Subcutaneous abdominal adipose tissue (tissue), 5 donors: ENCODE data around the gene TTC9B.
A peak's percentile ranks its signal among the peaks of the same experiment; 100 is the strongest.

Source experiments
- H3K27ac ChIP-seq: one replicate; pipeline ENCODE4 v1.7.0; 2013; ENCODE audit warnings: low read depth, mild to moderate bottlenecking, inconsistent platforms, low read length, moderate library complexity
- H3K27me3 ChIP-seq, 5 donors: one replicate each; pipeline ENCODE4 v1.7.0; 2013; ENCODE audit warnings: low read length in 5 of 5, inconsistent platforms in 1 of 5; ENCODE audit not compliant: control insufficient read depth in 5 of 5, insufficient read depth in 4 of 5
- H3K36me3 ChIP-seq, 5 donors: one replicate each; pipeline ENCODE4 v1.7.0; 2013; ENCODE audit warnings: low read length in 5 of 5; ENCODE audit not compliant: control insufficient read depth in 5 of 5, insufficient read depth in 5 of 5
- H3K4me1 ChIP-seq, 5 donors: one replicate each; pipeline ENCODE4 v1.7.0; 2013; ENCODE audit warnings: low read length in 5 of 5, mild to moderate bottlenecking in 3 of 5, moderate library complexity in 1 of 5; ENCODE audit not compliant: control insufficient read depth in 5 of 5, insufficient read depth in 5 of 5
- H3K4me3 ChIP-seq, 5 donors: one replicate each; pipeline ENCODE4 v1.7.0; 2013; ENCODE audit warnings: low read length in 5 of 5, low read depth in 1 of 5
- H3K9ac ChIP-seq, 5 donors: one replicate each; pipeline ENCODE4 v1.7.0; 2013; ENCODE audit warnings: low read length in 5 of 5, mild to moderate bottlenecking in 4 of 5, moderate library complexity in 3 of 5
- H3K9me3 ChIP-seq, 5 donors: one replicate each; pipeline ENCODE4 v1.7.0; 2013; ENCODE audit warnings: low read length in 5 of 5; ENCODE audit not compliant: control insufficient read depth in 5 of 5
- donor health status: healthy.
- donor health status: healthy.
- donor health status: healthy.
- donor health status: healthy.
- donor health status: healthy.

Gene TTC9B

DNA sequence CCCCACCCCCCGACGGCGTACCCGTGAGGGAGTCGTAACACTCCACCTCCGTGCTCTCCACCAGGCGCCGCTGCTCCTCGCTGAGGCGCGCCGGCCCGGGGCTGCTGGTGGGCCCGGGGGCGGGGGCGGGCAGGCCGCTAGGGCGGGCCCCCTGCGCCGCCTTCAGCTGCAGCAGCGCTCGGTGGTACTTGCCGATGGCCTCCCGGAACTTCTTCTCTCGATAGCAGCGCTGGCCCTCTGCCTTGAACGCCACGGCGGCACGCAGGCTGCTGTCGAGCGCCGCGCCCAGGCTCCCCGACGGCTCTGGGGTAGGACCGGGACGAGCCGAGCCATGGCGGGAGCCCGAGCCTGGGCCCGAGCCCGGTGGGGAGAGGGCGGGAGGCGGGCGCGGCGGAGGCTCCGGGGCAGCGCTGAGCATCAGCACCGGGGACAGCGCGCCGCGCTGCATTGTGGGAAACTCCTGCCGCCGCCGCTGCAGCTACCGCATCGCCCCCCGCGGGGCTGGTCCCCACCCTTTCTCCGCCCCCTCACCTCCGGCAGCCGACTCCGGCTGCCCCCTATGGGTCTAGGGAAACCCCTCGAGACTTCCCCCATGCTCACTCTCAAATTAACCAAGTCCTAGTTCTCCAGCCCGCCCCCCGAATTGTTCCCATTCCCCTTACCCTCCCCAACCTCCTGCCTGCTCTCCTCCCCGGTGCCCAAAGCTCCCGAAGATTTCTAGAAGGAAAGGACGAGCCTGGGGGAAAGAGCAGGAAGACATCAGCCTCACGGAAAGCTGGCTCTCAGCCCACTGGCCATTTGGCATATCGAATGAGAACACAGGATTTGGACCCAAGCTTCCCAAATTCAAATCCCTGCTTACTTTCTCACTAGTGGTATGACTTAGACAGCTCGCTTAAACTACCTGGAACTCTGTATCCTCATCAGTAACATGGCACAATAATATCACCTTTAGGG, at the start of gene TTC9B:
Gene TTC9B, minus strand, starts transcription at position 451 of the 957 bp plus-strand sequence. Its CDS starts 3 bp downstream, at position 448.
- H3K4me1 ChIP-seq = peaks cover 0 to 16% (median 6%) of the 10 kb centered on the region in 5 donors
- peaks cover 0 to 8% (median 1%) of the 10 kb centered on the region in 5 donors for H3K36me3 ChIP-seq
- no peaks in the 10 kb centered on the region for H3K9me3 ChIP-seq
- H3K27me3 ChIP-seq = peaks cover 17 to 33% (median 24%) of the 10 kb centered on the region in 5 donors
- H3K4me3 ChIP-seq = peak within 1 kb of the TSS in 1 of 5 donors; percentile 22
- H3K27ac ChIP-seq = no peak within 1 kb of the TSS
- no peak within 1 kb of the TSS for H3K9ac ChIP-seq

DNA sequence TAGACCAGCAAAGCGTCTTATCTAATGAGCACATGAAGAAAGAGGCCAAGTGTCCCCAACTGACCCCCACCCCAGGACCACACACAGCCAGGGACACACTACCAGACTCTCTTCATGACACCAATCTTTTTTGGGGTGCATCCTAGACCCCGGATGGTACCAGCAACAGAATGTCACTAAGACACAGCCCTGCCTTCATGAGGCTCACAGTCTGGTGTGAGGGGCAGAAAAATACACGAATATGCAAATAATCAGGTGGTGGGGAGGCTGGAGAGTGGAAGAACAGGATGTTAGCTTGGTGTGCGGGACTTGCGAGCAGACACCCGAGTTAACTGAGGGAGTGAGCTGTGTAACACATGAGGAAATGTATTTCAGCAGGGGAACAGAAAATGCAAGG, 49.4 kb upstream of the TTC9B start:
- no peaks in the 10 kb centered on the region for H3K27me3 ChIP-seq
- H3K27ac ChIP-seq = peak overlapping the region; percentile 82
- H3K4me1 ChIP-seq = peaks cover 5 to 64% (median 50%) of the 10 kb centered on the region in 5 donors
- H3K4me3 ChIP-seq = peak overlapping the region; percentile 44 to 61 (median 60)
- peaks cover 0 to 58% (median 38%) of the 10 kb centered on the region in 5 donors for H3K36me3 ChIP-seq
- H3K9ac ChIP-seq = peak overlapping the region in 4 of 5 donors; percentile 23 to 77 (median 69)
- no peaks in the 10 kb centered on the region for H3K9me3 ChIP-seq

DNA sequence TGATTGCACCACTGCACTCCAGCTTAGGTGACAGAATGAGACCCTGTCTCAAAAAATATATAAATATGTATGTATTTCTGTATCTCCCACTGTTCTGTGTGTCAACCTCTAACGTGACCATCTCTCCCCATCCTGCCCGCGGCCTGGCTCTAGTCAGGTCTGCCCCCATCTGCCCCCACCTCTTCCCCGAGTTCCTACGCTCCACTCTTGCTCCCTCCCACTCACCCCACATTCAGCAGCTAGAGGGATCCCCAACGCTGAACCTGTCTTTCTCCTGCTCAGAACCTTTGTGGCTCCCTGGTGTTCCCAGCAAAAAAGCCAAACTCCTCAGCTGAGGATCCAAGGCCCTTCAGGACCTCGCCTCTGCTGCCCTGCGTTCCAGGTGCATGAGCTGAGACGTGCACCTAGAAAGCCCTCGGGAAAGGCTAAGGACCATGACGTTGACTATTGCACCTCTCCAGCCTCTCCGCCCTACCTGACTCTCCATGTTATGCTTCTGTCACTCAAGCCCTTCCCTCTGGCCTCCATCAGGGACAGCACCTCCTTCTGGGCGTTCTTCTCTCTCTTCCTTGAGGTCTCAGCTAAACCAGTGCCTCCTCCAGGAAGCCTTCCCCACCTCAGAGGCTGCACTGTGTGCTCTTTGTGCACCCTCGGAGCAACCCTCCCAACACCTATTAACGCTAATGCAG, 48.9 kb upstream of the TTC9B start:
- Histone ChIP-seq H3K4me1 (peaks cover 5 to 64% (median 50%) of the 10 kb centered on the region in 5 donors), H3K4me3 (peak overlapping the region; percentile 44 to 61 (median 60)), H3K9ac (peak overlapping the region in 3 of 5 donors; percentile 13 to 73 (median 58)), H3K27ac (peak overlapping the region; percentile 82), H3K27me3 (no peaks in the 10 kb centered on the region), H3K36me3 (peaks cover 0 to 58% (median 38%) of the 10 kb centered on the region in 5 donors), H3K9me3 (no peaks in the 10 kb centered on the region)

GRCh38 chr19:40266119-40266518, 47.9 kb upstream of the TTC9B start:
- H3K4me1 ChIP-seq = peaks cover 5 to 64% (median 50%) of the 10 kb centered on the region in 5 donors
- peak overlapping the region in 2 of 5 donors; percentile 25 to 58 for H3K9ac ChIP-seq
- no peaks in the 10 kb centered on the region for H3K9me3 ChIP-seq
- H3K36me3 ChIP-seq = peaks cover 0 to 56% (median 37%) of the 10 kb centered on the region in 5 donors
- peak overlapping the region; percentile 82 for H3K27ac ChIP-seq
- H3K4me3 ChIP-seq = peak overlapping the region in 3 of 5 donors; percentile 20 to 43 (median 31)
- H3K27me3 ChIP-seq = no peaks in the 10 kb centered on the region

GRCh38 chr19:40265763-40266099, 47.5 kb upstream of the TTC9B start:
- H3K27me3 ChIP-seq = no peaks in the 10 kb centered on the region
- H3K9ac ChIP-seq = peak overlapping the region in 2 of 5 donors; percentile 25 to 58
- H3K9me3 ChIP-seq = no peaks in the 10 kb centered on the region
- peaks cover 5 to 64% (median 53%) of the 10 kb centered on the region in 5 donors for H3K4me1 ChIP-seq
- peak overlapping the region; percentile 82 for H3K27ac ChIP-seq
- H3K36me3 ChIP-seq = peaks cover 0 to 54% (median 37%) of the 10 kb centered on the region in 5 donors
- peak overlapping the region in 4 of 5 donors; percentile 2 to 43 (median 24) for H3K4me3 ChIP-seq

DNA sequence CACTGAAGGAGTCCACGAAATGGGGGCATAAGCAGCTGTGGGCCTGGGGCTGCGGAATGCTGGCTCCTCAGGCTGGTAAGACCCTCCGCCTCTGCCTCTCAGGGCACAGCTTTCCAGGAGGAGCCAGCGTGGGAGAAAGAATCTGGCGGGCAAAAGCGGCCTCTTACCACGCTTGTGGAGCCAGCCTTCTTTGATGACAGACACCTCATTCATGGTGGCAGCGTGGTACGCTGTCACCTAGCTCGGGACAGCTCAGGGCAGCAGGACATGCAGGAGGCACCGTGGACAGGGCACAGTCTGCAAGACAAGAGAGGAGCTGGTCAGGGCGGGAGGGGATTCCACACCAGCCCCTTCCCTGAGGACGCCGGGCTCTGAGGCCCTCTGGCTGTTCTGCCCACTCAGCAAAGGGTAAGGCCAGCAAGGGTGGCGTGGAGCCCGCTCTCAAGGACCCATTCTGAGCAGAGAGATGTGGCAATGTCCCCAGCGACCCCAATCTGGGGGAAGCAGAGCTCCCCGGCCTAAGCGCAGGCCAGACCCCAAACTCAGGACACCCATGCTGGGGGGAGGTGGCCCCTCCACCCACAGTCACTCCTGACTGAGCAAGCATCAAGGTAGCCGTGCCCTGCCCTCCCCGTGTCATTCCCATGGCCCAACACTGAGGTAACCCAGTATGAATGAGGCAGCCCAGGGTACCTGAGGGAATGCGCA, 47.0 kb upstream of the TTC9B start:
- no peaks in the 10 kb centered on the region for H3K9me3 ChIP-seq
- H3K27me3 ChIP-seq = no peaks in the 10 kb centered on the region
- peaks cover 0 to 49% (median 36%) of the 10 kb centered on the region in 5 donors for H3K36me3 ChIP-seq
- H3K4me1 ChIP-seq = peaks cover 5 to 59% (median 49%) of the 10 kb centered on the region in 5 donors
- H3K9ac ChIP-seq = peak overlapping the region in 1 of 5 donors; percentile 58
- peak overlapping the region; percentile 82 for H3K27ac ChIP-seq
- H3K4me3 ChIP-seq = peak overlapping the region in 3 of 5 donors; percentile 2 to 43 (median 27)

- Histone ChIP-seq H3K27ac (no peak overlapping the region), H3K9ac (no peak overlapping the region), H3K4me1 (peaks cover 5 to 52% (median 45%) of the 10 kb centered on the region in 5 donors), H3K36me3 (peaks cover 0 to 41% (median 32%) of the 10 kb centered on the region in 5 donors), H3K9me3 (no peaks in the 10 kb centered on the region), H3K27me3 (no peaks in the 10 kb centered on the region), H3K4me3 (no peak overlapping the region)
These were observed 46.3 kb upstream of the TTC9B start for GRCh38 chr19:40264314-40265054.

DNA sequence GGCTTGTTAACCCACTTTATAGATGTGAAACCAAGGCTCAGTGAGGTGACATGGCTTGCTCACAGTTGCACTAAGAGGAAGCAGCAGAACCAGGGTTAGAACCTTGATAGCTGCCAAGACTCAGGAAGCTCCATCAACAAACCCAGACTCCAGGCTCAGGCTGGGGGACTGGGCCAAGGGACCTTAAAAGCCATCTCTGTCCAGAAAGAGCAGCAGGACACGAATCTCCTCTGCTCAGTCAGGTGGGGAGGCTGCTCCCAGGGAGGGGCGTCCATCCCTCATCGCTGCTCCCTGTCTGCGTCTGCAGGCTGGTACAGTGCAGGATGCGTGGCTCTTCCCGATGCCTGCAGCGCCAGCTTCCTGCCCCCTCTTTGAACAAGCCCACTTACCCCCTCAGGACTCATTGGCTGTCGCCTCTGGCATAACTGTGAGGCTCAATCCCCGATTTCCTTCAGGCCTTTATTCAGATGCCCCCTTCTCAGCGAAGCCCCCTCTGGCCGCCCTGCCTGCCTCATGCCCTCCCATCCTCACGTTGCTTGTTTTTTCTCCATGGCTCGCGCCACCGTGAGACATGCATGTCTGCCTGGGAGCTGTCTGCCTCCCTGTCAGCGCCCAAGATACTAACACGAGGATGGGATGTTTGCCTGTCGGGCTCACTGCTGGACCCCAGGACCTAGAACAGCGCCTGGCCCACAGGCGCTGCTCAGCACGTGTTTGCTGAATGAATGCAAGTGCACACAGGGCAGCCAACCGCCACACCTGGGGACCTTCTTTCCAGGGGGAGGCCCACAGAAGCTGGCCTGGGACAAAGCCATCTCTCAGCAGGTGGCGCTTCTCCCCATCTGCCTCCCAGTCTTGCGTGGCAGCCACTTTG, 45.5 kb upstream of the TTC9B start:
- Histone ChIP-seq H3K27me3 (no peaks in the 10 kb centered on the region), H3K4me1 (peaks cover 5 to 53% (median 45%) of the 10 kb centered on the region in 5 donors), H3K9me3 (no peaks in the 10 kb centered on the region), H3K27ac (no peak overlapping the region), H3K9ac (no peak overlapping the region), H3K36me3 (peaks cover 0 to 37% (median 32%) of the 10 kb centered on the region in 5 donors), H3K4me3 (no peak overlapping the region)
